Keratinocyte (primary cell): ENCODE data around the gene CLDN1.

ENCODE experiments used
- CTCF ChIP-seq, 3 experiments: IDR thresholded peaks in 1 of 3; conservative IDR thresholded peaks in 1 of 3; optimal IDR thresholded peaks in 1 of 3; 2 replicates in 2 of 3; 3 replicates in 1 of 3; pipeline versions ENCODE3 to v1.5.1; 2011; ENCODE audit warnings: low read length in 3 of 3, mild to moderate bottlenecking in 3 of 3, moderate library complexity in 2 of 3, control low read depth in 1 of 3, inconsistent platforms in 1 of 3; ENCODE audit not compliant: insufficient read depth in 2 of 3; ENCODE audit errors: extremely low read depth in 1 of 3
- EZH2 ChIP-seq: IDR thresholded peaks from one replicate; pipeline ENCODE4 v1.6.1; 2012; ENCODE audit warnings: inconsistent platforms, mild to moderate bottlenecking, low read length, moderate library complexity

- no peak for TF ChIP-seq CTCF (optimal IDR thresholded peaks at IDR 0.05 in 1 of 3, IDR thresholded peaks at IDR 0.05 in 1 of 3, conservative IDR thresholded peaks at IDR 0.05 in 1 of 3; ENCODE audit: extremely low read depth in 1 of 3, insufficient read depth in 2 of 3, low read length in 3 of 3)
- TF ChIP-seq EZH2 = no peak
Measured at GRCh38 chr3:190323246-190323626, 990 bp upstream of the CLDN1 start.
